ENCODE measurements around the gene ADCY7. TPM values are rescaled to one million over a fixed set of nuclear protein-coding genes. Genes with fewer than 3 reads are reported as not detected.
A peak's percentile ranks its signal among the peaks of the same experiment; 100 is the strongest.

The ADCY7 gene
- total RNA-seq, 4 donors from 2014 or later = 15.0 to 23.3 (median 16.9) TPM

GRCh38 chr16:50299508-50300105, 33.3 kb downstream of the ADCY7 start:
- H3K27ac ChIP-seq = no peak overlapping the region
- H3K4me3 ChIP-seq = no peak overlapping the region
- TF ChIP-seq POLR2A (IDR thresholded peaks at IDR 0.05) (no peak), CTCF (IDR thresholded peaks at IDR 0.05) (no peak), EP300 (IDR thresholded peaks at IDR 0.05) (no peak), POLR2AphosphoS5 (IDR thresholded peaks at IDR 0.05) (no peak)
- WGBS = 63% methylated on average over 2 of the region's 12 CpGs
- no peaks in the 10 kb centered on the region for H3K4me1 ChIP-seq
- no peaks in the 10 kb centered on the region for H3K27me3 ChIP-seq
- H3K9me3 ChIP-seq = no peaks in the 10 kb centered on the region
- peaks cover 21% of the 10 kb centered on the region for H3K36me3 ChIP-seq
- peak; percentile 44 to 49 for DNase-seq (ENCODE audit: low spot score in 2 of 2)

DNA sequence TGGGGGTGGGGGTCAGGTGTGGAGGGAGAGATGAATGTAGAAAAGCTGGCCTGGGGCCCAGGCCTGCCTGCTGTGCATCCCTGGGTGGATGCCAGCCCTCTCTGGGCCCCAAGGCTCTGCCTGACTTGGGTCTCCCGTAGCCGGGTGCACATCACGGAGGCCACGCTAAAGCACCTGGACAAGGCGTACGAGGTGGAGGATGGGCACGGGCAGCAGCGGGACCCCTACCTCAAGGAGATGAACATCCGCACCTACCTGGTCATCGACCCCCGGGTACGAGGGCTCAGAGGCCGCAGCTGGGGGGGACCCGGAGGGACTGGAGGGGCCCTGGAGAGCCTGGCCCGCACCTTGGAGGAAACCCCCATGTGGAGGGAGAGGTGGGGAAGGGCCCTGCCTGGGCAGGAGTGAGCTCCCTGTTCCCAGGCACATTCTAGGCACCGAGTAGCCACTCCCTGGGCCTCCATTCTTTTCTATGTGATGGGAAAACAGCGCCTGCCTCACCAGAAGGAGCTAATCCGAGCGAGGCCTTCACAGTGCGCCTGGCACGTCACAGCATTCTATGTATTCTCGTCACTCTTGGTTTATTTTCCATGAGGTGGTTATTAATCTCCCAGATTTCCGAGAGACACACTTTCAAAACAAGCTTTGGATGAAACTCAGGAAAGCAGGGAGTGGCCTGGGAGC, 34.7 kb downstream of the ADCY7 start:
- peak overlapping the region; percentile 26 for H3K27ac ChIP-seq

GRCh38 chr16:50301626-50302471, 35.5 kb downstream of the ADCY7 start:
- DNase-seq (ENCODE audit: low spot score in 2 of 2) = peak; percentile 71 to 82
- Histone ChIP-seq H3K4me1 (no peaks in the 10 kb centered on the region), H3K27ac (peak overlapping the region; percentile 26), H3K36me3 (peaks cover 21% of the 10 kb centered on the region), H3K27me3 (no peaks in the 10 kb centered on the region), H3K4me3 (no peak overlapping the region), H3K9me3 (no peaks in the 10 kb centered on the region)
- WGBS = 75% methylated on average over 17 of the region's 21 CpGs
- TF ChIP-seq POLR2AphosphoS5 (IDR thresholded peaks at IDR 0.05) (no peak), POLR2A (IDR thresholded peaks at IDR 0.05) (no peak), CTCF (IDR thresholded peaks at IDR 0.05) (no peak), EP300 (IDR thresholded peaks at IDR 0.05) (no peak)

More for the DNA sequence above, 34.7 kb downstream of the ADCY7 start:
- H3K9me3 ChIP-seq = no peaks in the 10 kb centered on the region
- TF ChIP-seq POLR2A (IDR thresholded peaks at IDR 0.05) = no peak
- no peak for TF ChIP-seq POLR2AphosphoS5 (IDR thresholded peaks at IDR 0.05)
- no peak for TF ChIP-seq EP300 (IDR thresholded peaks at IDR 0.05)
- no peak for TF ChIP-seq CTCF (IDR thresholded peaks at IDR 0.05)
- DNase-seq (ENCODE audit: low spot score in 2 of 2) = peak; percentile 67 to 79
- no peaks in the 10 kb centered on the region for H3K27me3 ChIP-seq
- peaks cover 21% of the 10 kb centered on the region for H3K36me3 ChIP-seq
- H3K4me3 ChIP-seq = no peak overlapping the region
- 90% methylated on average over 15 of the region's 23 CpGs for WGBS
- no peaks in the 10 kb centered on the region for H3K4me1 ChIP-seq

GRCh38 chr16:50302472-50303005, 36.2 kb downstream of the ADCY7 start:
- H3K27ac ChIP-seq = no peak overlapping the region
- H3K27me3 ChIP-seq = no peaks in the 10 kb centered on the region
- H3K36me3 ChIP-seq = peaks cover 21% of the 10 kb centered on the region
- no peaks in the 10 kb centered on the region for H3K9me3 ChIP-seq
- H3K4me3 ChIP-seq = no peak overlapping the region
- WGBS = 92% methylated on average over 15 of the region's 15 CpGs
- TF ChIP-seq POLR2AphosphoS5 (IDR thresholded peaks at IDR 0.05) (no peak), EP300 (IDR thresholded peaks at IDR 0.05) (no peak), CTCF (IDR thresholded peaks at IDR 0.05) (no peak), POLR2A (IDR thresholded peaks at IDR 0.05) (no peak)
- H3K4me1 ChIP-seq = no peaks in the 10 kb centered on the region
- DNase-seq (ENCODE audit: low spot score in 2 of 2) = peak; percentile 46 to 78
